ENCODE measurements around the gene FBP1.
"Not testable (repeated sequence)": the region's sequence is repeated elsewhere in the genome, so short reads cannot be mapped to it uniquely, and the experiment has no call there.

FBP1 gene

GRCh38 chr9:94607423-94607691 is 32.0 kb downstream of the FBP1 start:
- peaks cover 7% of the 10 kb centered on the region; the same call in 1 of the 2 replicates for H3K4me1 ChIP-seq (ENCODE audit: insufficient read depth, low read length)
- peaks cover 5% of the 10 kb centered on the region; the same call in 1 of the 2 replicates for H3K27me3 ChIP-seq (ENCODE audit: insufficient read depth, low read length)
- no peaks in the 10 kb centered on the region for H3K36me3 ChIP-seq (ENCODE audit: insufficient read depth, low read depth, low read length)
- H3K27ac ChIP-seq (ENCODE audit: low read length): no peak overlapping the region
- no peaks in the 10 kb centered on the region for H3K9me3 ChIP-seq (ENCODE audit: insufficient read depth, low read depth, low read length)
- no peak overlapping the region; the same call in 1 of the 2 replicates for H3K9ac ChIP-seq (ENCODE audit: low read depth, low read length)
- no peak overlapping the region for H3K4me3 ChIP-seq (ENCODE audit: low read length)

GRCh38 chr9:94606646-94607422 is 32.5 kb downstream of the FBP1 start:
- no peaks in the 10 kb centered on the region for H3K9me3 ChIP-seq (ENCODE audit: insufficient read depth, low read depth, low read length)
- no peak overlapping the region for H3K27ac ChIP-seq (ENCODE audit: low read length)
- H3K4me1 ChIP-seq (ENCODE audit: insufficient read depth, low read length): peaks cover 7% of the 10 kb centered on the region; the same call in 1 of the 2 replicates
- no peak overlapping the region for H3K4me3 ChIP-seq (ENCODE audit: low read length)
- no peaks in the 10 kb centered on the region for H3K36me3 ChIP-seq (ENCODE audit: insufficient read depth, low read depth, low read length)
- H3K27me3 ChIP-seq (ENCODE audit: insufficient read depth, low read length): peaks cover 5% of the 10 kb centered on the region; the same call in 1 of the 2 replicates
- H3K9ac ChIP-seq (ENCODE audit: low read depth, low read length): no peak overlapping the region

DNA sequence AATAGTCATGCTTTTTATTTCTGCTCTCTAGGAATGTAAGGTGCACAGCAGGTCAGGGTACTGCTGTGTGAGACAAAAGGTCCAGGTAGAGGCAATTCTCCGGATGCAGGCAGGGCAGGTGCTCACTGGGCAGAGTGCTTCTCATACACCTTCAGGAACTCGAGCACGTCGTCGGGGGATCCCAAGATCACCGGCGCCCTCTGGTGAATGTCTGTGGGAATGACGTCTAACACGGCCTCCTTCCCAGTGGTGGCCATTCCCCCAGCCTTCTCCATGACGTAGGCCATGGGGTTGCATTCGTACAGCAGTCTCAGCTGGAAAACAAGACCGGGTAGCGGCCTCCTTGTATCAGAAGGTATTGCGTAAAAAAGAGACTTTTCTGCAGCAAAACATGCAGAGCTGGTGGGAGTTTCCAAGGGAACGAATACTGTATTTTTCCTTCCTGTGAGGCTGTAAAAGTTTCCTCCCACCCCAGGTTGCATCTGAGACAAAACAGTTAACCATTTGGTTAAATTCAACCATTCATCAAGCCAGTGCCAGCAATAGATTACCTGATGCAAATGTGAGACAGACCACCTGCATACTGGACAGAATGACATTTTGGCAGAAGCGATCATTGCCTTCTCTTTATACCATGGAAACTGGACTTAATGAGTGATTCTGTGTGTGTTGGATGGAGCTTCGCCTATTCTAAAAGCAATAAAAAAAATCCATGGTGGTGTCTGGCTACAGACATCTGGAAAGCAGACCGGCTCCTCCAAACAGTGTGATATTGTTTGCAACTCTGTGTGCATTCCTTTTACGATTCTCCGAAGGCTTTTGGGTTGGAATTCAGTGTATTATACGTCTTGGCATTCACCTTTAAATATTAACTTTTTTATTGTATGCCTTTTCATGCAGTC is 35.8 kb downstream of the FBP1 start:
- peaks cover 5% of the 10 kb centered on the region; the same call in 1 of the 2 replicates for H3K27me3 ChIP-seq (ENCODE audit: insufficient read depth, low read length)
- no peaks in the 10 kb centered on the region for H3K9me3 ChIP-seq (ENCODE audit: insufficient read depth, low read depth, low read length)
- no peak overlapping the region for H3K9ac ChIP-seq (ENCODE audit: low read depth, low read length)
- no peak overlapping the region for H3K27ac ChIP-seq (ENCODE audit: low read length)
- no peaks in the 10 kb centered on the region for H3K36me3 ChIP-seq (ENCODE audit: insufficient read depth, low read depth, low read length)
- H3K4me3 ChIP-seq (ENCODE audit: low read length): no peak overlapping the region; the same call in 1 of the 2 replicates
- peaks cover 4% of the 10 kb centered on the region; the same call in 1 of the 2 replicates for H3K4me1 ChIP-seq (ENCODE audit: insufficient read depth, low read length)

DNA sequence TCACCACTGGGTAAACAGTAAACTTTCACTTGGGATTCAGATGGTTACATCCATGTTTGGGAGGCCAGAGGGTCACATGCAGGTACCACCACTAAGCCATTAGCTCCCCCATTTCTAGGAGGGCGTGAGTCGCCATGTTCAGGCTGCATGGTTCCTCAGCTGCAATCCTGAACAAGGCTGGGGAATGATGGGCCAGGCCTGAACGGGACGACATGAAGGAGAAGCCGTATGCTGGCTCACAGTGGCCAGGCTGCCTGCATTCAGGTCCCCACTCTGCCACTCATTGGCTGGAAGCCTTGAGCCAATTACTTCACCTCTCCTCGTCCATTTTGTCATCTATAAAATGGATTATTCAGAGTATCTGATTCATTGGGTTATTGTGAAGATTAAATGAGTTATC is 36.7 kb downstream of the FBP1 start:
- Histone ChIP-seq H3K27ac (ENCODE audit: low read length) (no peak overlapping the region), H3K4me1 (ENCODE audit: insufficient read depth, low read length) (peaks cover 4% of the 10 kb centered on the region; the same call in 1 of the 2 replicates), H3K9me3 (ENCODE audit: insufficient read depth, low read depth, low read length) (no peaks in the 10 kb centered on the region), H3K27me3 (ENCODE audit: insufficient read depth, low read length) (peaks cover 5% of the 10 kb centered on the region; the same call in 1 of the 2 replicates), H3K36me3 (ENCODE audit: insufficient read depth, low read depth, low read length) (no peaks in the 10 kb centered on the region), H3K9ac (ENCODE audit: low read depth, low read length) (no peak overlapping the region), H3K4me3 (ENCODE audit: low read length) (no peak overlapping the region)

DNA sequence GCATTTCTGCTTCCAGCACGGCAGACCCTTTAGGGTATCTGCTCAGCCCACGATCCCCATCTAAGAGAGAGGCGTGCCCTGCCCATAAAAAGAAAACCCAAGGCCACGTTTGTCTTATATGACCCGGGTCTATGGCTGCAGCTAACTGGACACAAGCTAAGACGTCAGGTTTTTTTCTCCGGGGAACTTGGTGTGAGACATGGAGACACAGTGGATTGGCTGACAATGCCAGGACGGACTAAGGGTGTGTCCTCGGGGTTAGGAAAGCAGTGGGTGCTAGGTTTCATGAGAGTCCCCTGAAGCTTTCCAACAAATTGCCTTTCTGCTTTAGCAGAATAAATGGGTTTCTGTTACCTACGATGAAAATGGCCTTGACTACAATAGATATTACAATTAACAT is 38.6 kb downstream of the FBP1 start:
- H3K9ac ChIP-seq (ENCODE audit: low read depth, low read length): no peak overlapping the region
- no peaks in the 10 kb centered on the region for H3K9me3 ChIP-seq (ENCODE audit: insufficient read depth, low read depth, low read length)
- H3K4me3 ChIP-seq (ENCODE audit: low read length): no peak overlapping the region

GRCh38 chr9:94600258-94600657 is 39.1 kb downstream of the FBP1 start:
- Histone ChIP-seq H3K9me3 (ENCODE audit: insufficient read depth, low read depth, low read length) (no peaks in the 10 kb centered on the region), H3K4me1 (ENCODE audit: insufficient read depth, low read length) (peaks cover 4% of the 10 kb centered on the region; the same call in 1 of the 2 replicates), H3K4me3 (ENCODE audit: low read length) (no peak overlapping the region), H3K9ac (ENCODE audit: low read depth, low read length) (no peak overlapping the region), H3K27ac (ENCODE audit: low read length) (no peak overlapping the region), H3K36me3 (ENCODE audit: insufficient read depth, low read depth, low read length) (no peaks in the 10 kb centered on the region), H3K27me3 (ENCODE audit: insufficient read depth, low read length) (no peaks in the 10 kb centered on the region)

More for the DNA sequence above, 38.6 kb downstream of the FBP1 start:
- Histone ChIP-seq H3K36me3 (ENCODE audit: insufficient read depth, low read depth, low read length) (no peaks in the 10 kb centered on the region), H3K27ac (ENCODE audit: low read length) (no peak overlapping the region), H3K27me3 (ENCODE audit: insufficient read depth, low read length) (no peaks in the 10 kb centered on the region), H3K4me1 (ENCODE audit: insufficient read depth, low read length) (peaks cover 4% of the 10 kb centered on the region; the same call in 1 of the 2 replicates)

DNA sequence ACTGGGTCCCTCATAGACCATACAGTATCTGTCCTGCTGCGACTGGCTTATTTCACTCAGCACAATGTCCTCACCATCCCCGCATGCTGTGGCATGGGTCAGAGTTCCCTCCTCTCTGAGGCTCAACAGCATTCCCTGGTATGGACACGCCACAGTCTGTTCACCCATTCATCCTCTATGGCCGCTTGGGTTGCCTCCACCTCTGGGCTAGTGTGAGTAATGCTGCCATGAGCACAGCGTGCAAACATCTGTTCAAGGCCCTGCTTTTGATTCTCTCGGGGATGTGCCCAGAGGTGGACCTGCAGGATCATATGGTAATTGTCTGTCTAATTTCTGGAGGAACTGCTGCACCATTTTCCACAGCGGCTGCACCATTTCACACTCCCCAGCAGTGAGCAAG is 40.2 kb downstream of the FBP1 start:
- no peaks in the 10 kb centered on the region for H3K9me3 ChIP-seq (ENCODE audit: insufficient read depth, low read depth, low read length)
- H3K36me3 ChIP-seq (ENCODE audit: insufficient read depth, low read depth, low read length): no peaks in the 10 kb centered on the region
- peaks cover 4% of the 10 kb centered on the region; the same call in 1 of the 2 replicates for H3K4me1 ChIP-seq (ENCODE audit: insufficient read depth, low read length)
- no peak overlapping the region for H3K4me3 ChIP-seq (ENCODE audit: low read length)
- no peaks in the 10 kb centered on the region for H3K27me3 ChIP-seq (ENCODE audit: insufficient read depth, low read length)
- no peak overlapping the region for H3K9ac ChIP-seq (ENCODE audit: low read depth, low read length)
- H3K27ac ChIP-seq (ENCODE audit: low read length): no peak overlapping the region

DNA sequence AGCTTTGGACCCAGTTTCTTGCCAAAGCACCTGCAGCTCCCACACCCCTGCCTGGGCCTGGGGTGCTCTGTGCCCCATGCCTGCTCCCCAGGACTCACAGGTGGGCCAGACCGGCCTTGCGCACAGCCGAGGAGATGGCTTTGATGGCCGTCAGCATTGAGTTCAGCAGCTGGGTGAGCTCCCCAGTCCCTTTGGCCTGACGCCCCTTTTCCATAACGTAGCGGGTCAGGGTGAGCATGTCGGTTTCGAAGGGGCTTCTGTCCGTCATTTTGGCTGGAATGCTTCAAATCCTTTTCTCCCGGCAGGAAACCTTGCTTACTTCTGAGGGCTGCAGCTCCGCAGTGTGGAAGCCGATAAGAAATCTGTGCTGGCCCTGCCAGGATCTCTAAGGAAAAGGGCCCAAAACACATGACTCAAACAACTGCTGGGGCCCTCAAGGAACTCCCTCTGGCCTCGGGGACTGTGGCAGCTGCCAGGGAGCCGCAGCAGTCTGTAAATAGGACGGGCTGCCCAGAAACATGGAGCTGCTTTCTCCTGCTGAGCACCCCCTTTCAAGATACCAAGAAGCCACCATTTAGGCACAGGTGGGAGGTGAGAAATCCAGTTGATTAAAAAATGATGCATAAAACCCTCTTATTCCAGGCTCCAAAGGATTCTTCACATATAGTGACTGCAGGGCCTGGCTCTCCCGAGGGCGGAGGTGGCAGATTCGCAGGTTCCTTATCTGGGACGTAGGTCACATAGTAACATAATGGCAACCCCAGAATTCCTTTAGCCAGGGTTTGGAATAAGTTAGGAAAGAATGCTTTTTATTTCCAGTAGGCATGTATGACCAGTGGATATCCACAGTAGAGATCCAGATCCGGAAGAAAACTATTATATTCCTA is 45.6 kb downstream of the FBP1 start, which contains the start of gene FBP2:
FBP2 (minus strand) TSS at position 366 of the 887 bp plus-strand sequence; CDS start at position 268, 98 bp downstream.
- no peaks in the 10 kb centered on the region for H3K36me3 ChIP-seq (ENCODE audit: insufficient read depth, low read depth, low read length)
- H3K4me3 ChIP-seq (ENCODE audit: low read length): no peak within 1 kb of the TSS
- H3K9me3 ChIP-seq (ENCODE audit: insufficient read depth, low read depth, low read length): no peaks in the 10 kb centered on the region
- H3K9ac ChIP-seq (ENCODE audit: low read depth, low read length): no peak within 1 kb of the TSS
- no peaks in the 10 kb centered on the region for H3K27me3 ChIP-seq (ENCODE audit: insufficient read depth, low read length)
- H3K4me1 ChIP-seq (ENCODE audit: insufficient read depth, low read length): no peaks in the 10 kb centered on the region
- H3K27ac ChIP-seq (ENCODE audit: low read length): no peak within 1 kb of the TSS

DNA sequence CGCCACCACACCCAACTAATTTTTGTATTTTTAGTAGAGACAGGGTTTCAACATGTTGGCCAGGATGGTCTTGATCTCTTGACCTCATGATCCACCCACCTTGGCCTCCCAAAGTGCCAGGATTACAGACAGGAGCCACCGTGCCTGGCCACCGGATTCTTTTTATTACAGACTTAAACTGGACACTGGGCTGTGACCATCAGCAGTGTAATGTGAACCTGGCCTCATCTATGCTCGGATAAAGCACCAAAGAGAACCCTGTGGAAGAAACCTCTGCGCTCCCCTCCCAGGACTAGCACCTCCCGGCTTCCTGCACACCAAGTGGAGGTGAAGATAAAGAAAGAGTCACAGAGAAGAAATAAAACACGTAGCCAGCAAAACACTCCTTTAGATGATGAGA is 46.6 kb downstream of the FBP1 start:
- not testable (repeated sequence) for H3K9me3 ChIP-seq (ENCODE audit: insufficient read depth, low read depth, low read length); H3K4me1 ChIP-seq (ENCODE audit: insufficient read depth, low read length); H3K4me3 ChIP-seq (ENCODE audit: low read length); H3K27me3 ChIP-seq (ENCODE audit: insufficient read depth, low read length); H3K27ac ChIP-seq (ENCODE audit: low read length); H3K36me3 ChIP-seq (ENCODE audit: insufficient read depth, low read depth, low read length); H3K9ac ChIP-seq (ENCODE audit: low read depth, low read length)

GRCh38 chr9:94591876-94592275 is 47.4 kb downstream of the FBP1 start:
- Histone ChIP-seq H3K27me3 (ENCODE audit: insufficient read depth, low read length) (no peaks in the 10 kb centered on the region), H3K4me1 (ENCODE audit: insufficient read depth, low read length) (no peaks in the 10 kb centered on the region)

GRCh38 chr9:94591046-94591545 is 48.2 kb downstream of the FBP1 start:
- not testable (repeated sequence) for H3K9me3 ChIP-seq (ENCODE audit: insufficient read depth, low read depth, low read length); H3K27ac ChIP-seq (ENCODE audit: low read length); H3K4me3 ChIP-seq (ENCODE audit: low read length); H3K4me1 ChIP-seq (ENCODE audit: insufficient read depth, low read length); H3K36me3 ChIP-seq (ENCODE audit: insufficient read depth, low read depth, low read length); H3K9ac ChIP-seq (ENCODE audit: low read depth, low read length); H3K27me3 ChIP-seq (ENCODE audit: insufficient read depth, low read length)

More at GRCh38 chr9:94591876-94592275, 47.4 kb downstream of the FBP1 start:
- H3K36me3 ChIP-seq (ENCODE audit: insufficient read depth, low read depth, low read length): no peaks in the 10 kb centered on the region
- H3K4me3 ChIP-seq (ENCODE audit: low read length): no peak overlapping the region
- no peak overlapping the region for H3K9ac ChIP-seq (ENCODE audit: low read depth, low read length)
- no peaks in the 10 kb centered on the region for H3K9me3 ChIP-seq (ENCODE audit: insufficient read depth, low read depth, low read length)
- H3K27ac ChIP-seq (ENCODE audit: low read length): no peak overlapping the region

Data from iPS-20b (cell line).